ENCODE data around the gene TXNL1.

The TXNL1 gene

GRCh38 chr18:56639104-56639381 lies 651 bp upstream of the TXNL1 start:
- ATAC-seq, result no peak
- TF ChIP-seq PPARA (CRISPR knock-in tag; IDR thresholded peaks at IDR 0.05; ENCODE audit: borderline replicate concordance) (no peak), ZNF565 (CRISPR knock-in tag; conservative IDR thresholded peaks at IDR 0.05; ENCODE audit: low read depth) (no peak), GLIS3 (CRISPR knock-in tag; IDR thresholded peaks at IDR 0.05) (no peak), POU6F1 (CRISPR knock-in tag; IDR thresholded peaks at IDR 0.05; ENCODE audit: borderline replicate concordance, low read depth) (no peak), OSR1 (CRISPR knock-in tag; IDR thresholded peaks at IDR 0.05) (no peak), ARNTL (CRISPR knock-in tag; IDR thresholded peaks at IDR 0.05; ENCODE audit: borderline replicate concordance, low read depth) (no peak), ZNF70 (CRISPR knock-in tag; IDR thresholded peaks at IDR 0.05) (no peak), TOX (CRISPR knock-in tag; IDR thresholded peaks at IDR 0.05; ENCODE audit: borderline replicate concordance) (no peak), BACH2 (CRISPR knock-in tag; IDR thresholded peaks at IDR 0.05; ENCODE audit: borderline replicate concordance) (no peak), PATZ1 (CRISPR knock-in tag; IDR thresholded peaks at IDR 0.05; ENCODE audit: borderline replicate concordance) (no peak), RARB (CRISPR knock-in tag; IDR thresholded peaks at IDR 0.05) (no peak), SNAI2 (CRISPR knock-in tag; IDR thresholded peaks at IDR 0.05) (no peak), CREB5 (CRISPR knock-in tag; IDR thresholded peaks at IDR 0.05; ENCODE audit: low read depth) (no peak), TSHZ2 (CRISPR knock-in tag; IDR thresholded peaks at IDR 0.05) (no peak), ESRRG (CRISPR knock-in tag; IDR thresholded peaks at IDR 0.05) (no peak), CSDC2 (CRISPR knock-in tag; IDR thresholded peaks at IDR 0.05) (no peak), ZFP30 (CRISPR knock-in tag; IDR thresholded peaks at IDR 0.05) (no peak), ZNF8 (CRISPR knock-in tag; IDR thresholded peaks at IDR 0.05) (no peak), CSRNP3 (CRISPR knock-in tag; IDR thresholded peaks at IDR 0.05) (no peak), ZFP3 (CRISPR knock-in tag; IDR thresholded peaks at IDR 0.05) (no peak)

- TF ChIP-seq BACH2 (CRISPR knock-in tag; IDR thresholded peaks at IDR 0.05; ENCODE audit: borderline replicate concordance) (no peak), ZC3H10 (CRISPR knock-in tag; IDR thresholded peaks at IDR 0.05) (no peak), POU6F1 (CRISPR knock-in tag; IDR thresholded peaks at IDR 0.05; ENCODE audit: borderline replicate concordance, low read depth) (no peak), CSRNP3 (CRISPR knock-in tag; IDR thresholded peaks at IDR 0.05) (no peak), ZNF565 (CRISPR knock-in tag; conservative IDR thresholded peaks at IDR 0.05; ENCODE audit: low read depth) (no peak), SNAI2 (CRISPR knock-in tag; IDR thresholded peaks at IDR 0.05) (no peak), TOX (CRISPR knock-in tag; IDR thresholded peaks at IDR 0.05; ENCODE audit: borderline replicate concordance) (no peak)
- peak; percentile 17 for ATAC-seq
Observed at GRCh38 chr18:56637711-56638231, 621 bp downstream of the TXNL1 start.

All from SK-N-SH treated with all-trans-retinoic acid at 6 μM for 48 hours (cell line).